OCI-LY7 (cell line): ENCODE measurements around the gene FGFRL1.

Source experiments
- CTCF ChIP-seq: fragments of 200-600 bp; sonication (generic); conservative IDR thresholded peaks from 2 replicates; pipeline ENCODE4 v1.5.1; 2014; ENCODE audit warnings: mild to moderate bottlenecking, antibody characterized with exemption, low read length, moderate library complexity, mixed read lengths
- EZH2phosphoT487 ChIP-seq: fragments of 200-600 bp; sonication (generic); IDR thresholded peaks from 2 replicates; pipeline ENCODE4 v1.6.1; 2018; ENCODE audit warnings: low read depth, borderline replicate concordance, mild to moderate bottlenecking, mixed run types, antibody characterized with exemption, low read length, moderate library complexity, mixed read lengths

DNA sequence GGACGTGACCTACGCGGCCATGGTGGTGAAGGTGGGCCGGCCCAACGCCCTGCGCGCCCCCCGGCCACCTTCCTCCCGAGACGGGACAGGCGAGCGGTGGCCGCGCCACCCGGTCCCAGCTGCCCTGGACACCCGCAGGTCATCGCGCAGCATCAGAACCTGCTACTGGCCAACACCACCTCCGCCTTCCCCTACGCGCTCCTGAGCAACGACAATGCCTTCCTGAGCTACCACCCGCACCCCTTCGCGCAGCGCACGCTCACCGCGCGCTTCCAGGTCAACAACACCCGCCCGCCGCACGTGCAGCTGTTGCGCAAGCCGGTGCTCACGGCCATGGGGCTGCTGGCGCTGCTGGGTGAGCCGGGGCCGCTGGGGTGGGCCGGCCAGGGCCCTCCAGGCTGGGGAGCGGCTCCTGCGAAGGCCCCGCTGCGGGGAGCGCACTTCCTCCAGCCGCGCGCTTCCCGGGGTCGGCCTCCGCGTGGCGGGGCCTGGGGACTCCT is 9.2 kb upstream of the FGFRL1 start:
- TF ChIP-seq CTCF: no peak
- no peak for TF ChIP-seq EZH2phosphoT487
